HEK293T (cell line): ENCODE measurements around the gene MRPL48.

ENCODE experiments used
- FOXA1 ChIP-seq: fragments of 450-650 bp; IDR thresholded peaks from 2 replicates; pipeline ENCODE4 v1.6.1; 2016; ENCODE audit warnings: mild to moderate bottlenecking
- FOXK2 ChIP-seq: fragments of 450-650 bp; IDR thresholded peaks from 2 replicates; pipeline ENCODE4 v1.6.1; 2016; ENCODE audit warnings: mild to moderate bottlenecking
- FOXM1 ChIP-seq: fragments of 450-650 bp; IDR thresholded peaks from 2 replicates; pipeline ENCODE4 v1.6.1; 2017; ENCODE audit warnings: mild to moderate bottlenecking, borderline replicate concordance
- L3MBTL2 ChIP-seq: fragments of 450-650 bp; conservative IDR thresholded peaks from 2 replicates; pipeline ENCODE4 v1.6.1; 2016; ENCODE audit warnings: mild to moderate bottlenecking
- SUZ12 ChIP-seq: fragments of 450-650 bp; IDR thresholded peaks from 2 replicates; pipeline ENCODE4 v1.6.1; 2016; ENCODE audit warnings: mild to moderate bottlenecking
- TARDBP ChIP-seq: fragments of 450-650 bp; IDR thresholded peaks from 2 replicates; pipeline ENCODE4 v1.6.1; 2016

DNA sequence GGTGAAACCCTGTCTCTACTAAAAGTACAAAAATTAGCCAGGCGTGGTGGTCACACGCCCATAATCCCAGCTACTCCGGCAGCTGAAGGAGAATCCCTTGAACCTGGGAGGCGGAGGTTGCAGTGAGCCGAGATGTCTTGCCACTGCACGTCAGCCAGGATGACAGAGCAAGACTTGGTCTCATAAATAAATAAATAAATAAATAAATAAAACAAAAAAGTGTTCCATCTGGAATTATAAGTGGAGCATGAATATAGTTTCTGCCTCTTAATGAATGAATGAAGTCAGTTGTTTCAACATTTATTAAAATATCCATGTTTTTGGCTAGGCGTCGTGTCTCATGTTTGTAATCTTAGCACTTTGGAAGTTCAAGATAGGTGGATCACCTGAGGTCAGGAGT is 27.1 kb downstream of the MRPL48 start:
- TF ChIP-seq SUZ12, result no peak
- TF ChIP-seq FOXK2, result no peak
- TF ChIP-seq FOXM1, result no peak
- TF ChIP-seq FOXA1, result no peak
- no peak for TF ChIP-seq TARDBP
- no peak for TF ChIP-seq L3MBTL2
